H1 (cell line): ENCODE measurements around the gene ALG3. TPM values are rescaled to one million over a fixed set of nuclear protein-coding genes. Genes with fewer than 3 reads are reported as not detected.
A peak's percentile ranks its signal among the peaks of the same experiment; 100 is the strongest.

Experiments used
- CTCF ChIA-PET: fragments of 300-600 bp; sonication (Branson Sonifier 250); formaldehyde crosslinking; loops from one replicate; lab custom pipeline; 2021; ENCODE audit not compliant: partially characterized antibody; lab: Charles Lee
- POLR2A ChIA-PET: fragments of 300-600 bp; sonication (Branson Sonifier 250); formaldehyde crosslinking; loops from one replicate; lab custom pipeline; 2021; ENCODE audit warnings: inconsistent platforms; ENCODE audit not compliant: partially characterized antibody; lab: Charles Lee
- DNase-seq, 2 experiments: peaks; one replicate each; pipeline versions ENCODE4 v3.0.0 to v3.0.0-alpha.2; 2010 to 2022; ENCODE audit warnings: low spot score in 2 of 2, low read depth in 1 of 2, mixed read lengths in 1 of 2
- FAIRE-seq: peaks from 2 replicates; lab custom pipeline; 2011; peaks lifted over from hg19 to GRCh38; lab: Jason Lieb, UNC
- H2AFZ ChIP-seq: 2 replicates; pipeline ENCODE4 v1.8.1; 2012; ENCODE audit warnings: low read length, inconsistent platforms
- H2AK5ac ChIP-seq: 2 replicates; pipeline ENCODE4 v1.6.1; 2013; ENCODE audit warnings: low read depth, low read length
- H2BK120ac ChIP-seq: replicated peaks from 2 replicates; pipeline ENCODE3; 2013; ENCODE audit warnings: low read depth, low read length, inconsistent platforms
- H2BK12ac ChIP-seq: 2 replicates; pipeline ENCODE4 v1.6.1; 2013; ENCODE audit warnings: low read depth, low read length
- H2BK15ac ChIP-seq: 2 replicates; pipeline ENCODE4 v1.6.1; 2013; ENCODE audit warnings: low read length
- H2BK20ac ChIP-seq: 2 replicates; pipeline ENCODE4 v1.6.1; 2013; ENCODE audit warnings: low read length
- H2BK5ac ChIP-seq: 2 replicates; pipeline ENCODE4 v1.6.1; 2013; ENCODE audit warnings: low read depth, low read length
- H3K14ac ChIP-seq: 2 replicates; pipeline ENCODE4 v1.6.1; 2013; ENCODE audit warnings: inconsistent platforms; ENCODE audit not compliant: insufficient read length
- H3K18ac ChIP-seq: 2 replicates; pipeline ENCODE4 v1.6.1; 2013; ENCODE audit warnings: low read length; ENCODE audit errors: extremely low read depth
- H3K23ac ChIP-seq: 2 replicates; pipeline ENCODE4 v1.6.1; 2013; ENCODE audit warnings: inconsistent platforms; ENCODE audit not compliant: insufficient read length
- H3K23me2 ChIP-seq: 2 replicates; pipeline ENCODE4 v1.6.1; 2013; ENCODE audit warnings: low read depth, low read length
- H3K27ac ChIP-seq: 2 replicates; pipeline ENCODE4 v1.6.1; 2011; ENCODE audit warnings: low read depth, low read length, inconsistent platforms
- H3K27me3 ChIP-seq, 4 experiments: replicated peaks in 1 of 4; 1 replicate in 1 of 4; 2 replicates in 3 of 4; pipeline versions ENCODE4 v1.6.1 to v1.8.1; 2011 to 2013; ENCODE audit warnings: low read length in 3 of 4, mild to moderate bottlenecking in 3 of 4, inconsistent platforms in 2 of 4, mixed read lengths in 2 of 4, moderate library complexity in 1 of 4; ENCODE audit not compliant: control insufficient read depth in 3 of 4, insufficient read depth in 3 of 4; ENCODE audit errors: extremely low read depth in 1 of 4
- H3K36me3 ChIP-seq, 4 experiments: 2 replicates each; pipeline versions ENCODE4 v1.6.1 to v1.8.1; 2011 to 2013; ENCODE audit warnings: mild to moderate bottlenecking in 4 of 4, low read length in 3 of 4, moderate library complexity in 2 of 4, control low read depth in 1 of 4, inconsistent platforms in 1 of 4; ENCODE audit not compliant: insufficient read depth in 4 of 4, control insufficient read depth in 2 of 4
- H3K4ac ChIP-seq: replicated peaks from 2 replicates; pipeline ENCODE3; 2013; ENCODE audit warnings: low read length, low read depth, mixed read lengths, inconsistent platforms; ENCODE audit not compliant: insufficient read length
- H3K4me1 ChIP-seq, 4 experiments: replicated peaks in 1 of 4; 1 replicate in 1 of 4; 2 replicates in 3 of 4; pipeline versions ENCODE4 v1.6.1 to v1.8.1; 2011 to 2013; ENCODE audit warnings: low read length in 3 of 4, inconsistent platforms in 2 of 4, mixed read lengths in 1 of 4; ENCODE audit not compliant: insufficient read depth in 4 of 4, control insufficient read depth in 3 of 4
- H3K4me2 ChIP-seq, 2 experiments: 2 replicates each; pipeline versions ENCODE4 v1.6.1 to v1.8.1; 2011 to 2013; ENCODE audit warnings: low read depth in 2 of 2, low read length in 2 of 2, control low read depth in 1 of 2, inconsistent platforms in 1 of 2, mild to moderate bottlenecking in 1 of 2; ENCODE audit not compliant: insufficient read depth in 1 of 2
- H3K4me3 ChIP-seq, 4 experiments: fragments of 200-600, 300-600 bp in 1 of 4; sonication (generic), shearing (Covaris generic), sonication (Bioruptor Twin) in 1 of 4; 2 replicates each; pipeline versions ENCODE4 v1.5.1 to v1.8.1; 2011 to 2016; ENCODE audit warnings: low read length in 4 of 4, low read depth in 3 of 4, control low read depth in 2 of 4, inconsistent platforms in 2 of 4, mild to moderate bottlenecking in 2 of 4, mixed read lengths in 1 of 4, moderate library complexity in 1 of 4; ENCODE audit not compliant: insufficient read depth in 2 of 4; ENCODE audit errors: extremely low read depth in 1 of 4
- H3K56ac ChIP-seq: replicated peaks from 2 replicates; pipeline ENCODE3; 2013; ENCODE audit warnings: low read depth, mild to moderate bottlenecking, mixed read lengths, low read length, inconsistent platforms; ENCODE audit not compliant: insufficient read length
- H3K79me1 ChIP-seq: 2 replicates; pipeline ENCODE4 v1.6.1; 2013; ENCODE audit warnings: low read depth, low read length, control low read depth
- H3K79me2 ChIP-seq, 2 experiments: 2 replicates each; pipeline versions ENCODE4 v1.6.1 to v1.8.1; 2012 to 2013; ENCODE audit warnings: low read length in 2 of 2, mild to moderate bottlenecking in 2 of 2, inconsistent platforms in 1 of 2; ENCODE audit not compliant: insufficient read depth in 2 of 2, control insufficient read depth in 1 of 2
- H3K9ac ChIP-seq, 4 experiments: replicated peaks in 1 of 4; 1 replicate in 1 of 4; 2 replicates in 3 of 4; pipeline versions ENCODE4 v1.6.1 to v1.8.1; 2011 to 2013; ENCODE audit warnings: low read depth in 3 of 4, low read length in 3 of 4, control low read depth in 2 of 4, mild to moderate bottlenecking in 2 of 4, moderate library complexity in 2 of 4, inconsistent platforms in 1 of 4; ENCODE audit errors: extremely low read depth in 1 of 4
- H3K9me3 ChIP-seq, 2 experiments: 2 replicates each; pipeline versions ENCODE4 v1.6.1 to v1.8.1; 2012 to 2013; ENCODE audit warnings: mild to moderate bottlenecking in 2 of 2, moderate library complexity in 2 of 2, control low read depth in 1 of 2, inconsistent platforms in 1 of 2, low read depth in 1 of 2, low read length in 1 of 2, mixed read lengths in 1 of 2; ENCODE audit not compliant: insufficient read depth in 2 of 2
- H4K20me1 ChIP-seq, 2 experiments: replicated peaks in 1 of 2; 2 replicates each; pipeline versions ENCODE3 to v1.8.1; 2011 to 2013; ENCODE audit warnings: inconsistent platforms in 2 of 2, low read length in 2 of 2, mild to moderate bottlenecking in 1 of 2; ENCODE audit not compliant: insufficient read depth in 2 of 2, control insufficient read depth in 1 of 2
- H4K5ac ChIP-seq: 2 replicates; pipeline ENCODE4 v1.6.1; 2013; ENCODE audit warnings: low read length, low read depth, mixed read lengths, inconsistent platforms; ENCODE audit not compliant: insufficient read length
- H4K8ac ChIP-seq: 2 replicates; pipeline ENCODE4 v1.8.0; 2013; ENCODE audit warnings: mild to moderate bottlenecking, moderate library complexity, low read length, inconsistent platforms; ENCODE audit not compliant: insufficient read depth; ENCODE audit errors: extremely low read depth
- H4K91ac ChIP-seq: replicated peaks from 2 replicates; pipeline ENCODE3; 2013; ENCODE audit warnings: low read length, mixed read lengths, inconsistent platforms; ENCODE audit not compliant: insufficient read length
- ASH2L ChIP-seq: fragments of 200-600, 300-600 bp; sonication (generic); IDR thresholded peaks from one replicate; pipeline ENCODE4 v1.7.1; 2017; ENCODE audit warnings: low read length
- CEBPB ChIP-seq: IDR thresholded peaks from 2 replicates; pipeline ENCODE4 v1.6.1; 2012; ENCODE audit warnings: low read depth, low read length
- GABPA ChIP-seq: IDR thresholded peaks from 2 replicates; pipeline ENCODE4 v1.6.1; 2011; ENCODE audit warnings: mild to moderate bottlenecking, low read length, moderate library complexity, borderline replicate concordance; ENCODE audit not compliant: insufficient read depth
- GTF2F1 ChIP-seq: IDR thresholded peaks from 2 replicates; pipeline ENCODE4 v1.6.1; 2012; ENCODE audit warnings: low read depth, low read length, improper control_type of control experiment, borderline replicate concordance
- ZNF274 ChIP-seq: IDR thresholded peaks from 2 replicates; pipeline ENCODE4 v1.7.0; 2012; ENCODE audit warnings: low read length, borderline replicate concordance; ENCODE audit errors: extremely low read depth
- WGBS, 2 experiments: shearing (Covaris generic) in 1 of 2; methylation state at CpG; one replicate each; pipeline versions ENCODE4 v1.1.6 to v1.1.7; 2013 to 2015; ENCODE audit warnings: low lambda C conversion rate in 2 of 2, mixed read lengths in 2 of 2, inconsistent platforms in 1 of 2, low coverage in 1 of 2, missing lambda C conversion rate in 1 of 2; ENCODE audit not compliant: insufficient replicate concordance in 2 of 2, insufficient coverage in 1 of 2, insufficient read length in 1 of 2; ENCODE audit errors: extremely low coverage in 1 of 2, missing lambda C conversion rate in 1 of 2; 5-methylcytosine and 5-hydroxymethylcytosine counted together
- polyA plus RNA-seq, 7 experiments: library from polyadenylated mRNA; depleted of rRNA in 3 of 7; stranded (reverse) in 5 of 7; unstranded in 2 of 7; fragments of >200 nt in 5 of 7; fragments of 200-250 nt in 2 of 7; gene quantifications; 1 replicate in 5 of 7; 2 replicates in 1 of 7; 4 replicates in 1 of 7; pipeline versions ENCODE4 v1.2.1 to v1.2.3, GENCODE V29; 2011 to 2013; ENCODE audit warnings: missing spikeins in 2 of 7, mixed read lengths in 2 of 7
- total RNA-seq: library from RNA; stranded (reverse); fragmentation: NEBNext Ultra II Directional; extraction: Animal tissue kit (Norgen Biotek cat#: 25700); gene quantifications from 2 replicates; pipeline ENCODE4 v1.2.1, GENCODE V29; 2021

Gene ALG3
- total and polyA plus RNA-seq, 2 of the 8 experiments (the other 6 are each of a cell fraction or from before 2014, with no cell fraction given): 54.6 to 148 TPM

DNA sequence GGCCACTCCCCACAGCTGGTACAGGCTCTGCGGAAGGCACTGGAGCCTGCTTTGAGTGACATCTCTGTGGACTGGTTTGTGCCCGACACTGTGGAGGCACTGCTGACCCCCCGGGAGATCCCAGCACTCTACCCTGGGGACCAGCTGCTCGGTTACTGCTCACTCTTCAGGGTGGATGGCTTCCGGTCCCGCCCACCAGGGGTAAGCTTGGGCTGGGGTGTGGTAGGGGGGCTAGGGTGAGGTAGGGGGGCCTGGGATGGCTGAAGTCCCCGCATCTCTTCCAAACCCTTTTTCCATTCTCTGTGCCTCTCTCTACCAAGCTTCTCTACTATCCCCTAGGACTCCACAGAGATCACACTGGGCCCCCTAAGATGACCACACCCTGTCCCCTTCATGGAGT is 11.6 kb downstream of the ALG3 start:
- no peak overlapping the region for H4K5ac ChIP-seq
- CTCF ChIA-PET: interaction anchor here (0.6 to 8.9 kb wide), 14 partner anchors 9 to 333 kb away, joined by 3 to 183 read pairs (median 4); partner anchors contain the start of genes CAMK2N2, EEF1AKMT4 and VWA5B2
- H3K4me1 ChIP-seq: peaks cover 0 to 5% (median 1%) of the 10 kb centered on the region in 4 experiments; a peak in 4 of 7 replicates
- no peak overlapping the region for H2BK5ac ChIP-seq
- no peak overlapping the region for H3K18ac ChIP-seq
- H4K91ac ChIP-seq: no peak overlapping the region
- H3K27me3 ChIP-seq: peaks cover 0 to 14% (median 9%) of the 10 kb centered on the region in 4 experiments; a peak in 5 of 7 replicates
- H3K79me2 ChIP-seq: no peaks in the 10 kb centered on the region
- no peak overlapping the region for H3K4ac ChIP-seq
- no peak overlapping the region for H3K4me2 ChIP-seq
- no peaks in the 10 kb centered on the region for H3K9me3 ChIP-seq
- H2BK20ac ChIP-seq: no peak overlapping the region
- no peak overlapping the region for H2AK5ac ChIP-seq
- no peaks in the 10 kb centered on the region for H3K79me1 ChIP-seq
- no peak overlapping the region for H2AFZ ChIP-seq
- no peak overlapping the region for H4K8ac ChIP-seq
- FAIRE-seq (no peak), DNase-seq (no peak)
- no peak overlapping the region for H3K4me3 ChIP-seq
- H3K23me2 ChIP-seq: no peaks in the 10 kb centered on the region; the same call in 1 of the 2 replicates
- 0 out of 2 replicates have a peak overlapping the region, but pooled peaks have one; percentile 55 for H2BK12ac ChIP-seq
- no peak overlapping the region for H3K9ac ChIP-seq
- H3K27ac ChIP-seq: no peak overlapping the region
- POLR2A ChIA-PET: interaction anchor here (1.0 to 1.7 kb wide), 3 partner anchors 9 to 23 kb away, joined by 5 to 8 read pairs (median 7); partner anchors contain the start of gene EEF1AKMT4
- peaks cover 8 to 16% of the 10 kb centered on the region in 2 experiments for H4K20me1 ChIP-seq
- H2BK15ac ChIP-seq: no peak overlapping the region; the same call in 1 of the 2 replicates
- no peak overlapping the region for H3K56ac ChIP-seq
- peaks cover 0 to under 1% (median 0%) of the 10 kb centered on the region in 4 experiments; a peak in 2 of 8 replicates for H3K36me3 ChIP-seq
- no peak overlapping the region for H3K14ac ChIP-seq
- H2BK120ac ChIP-seq: no peak overlapping the region
- WGBS, 2 experiments: 86% methylated on average over 6 of the region's 7 CpGs; no CpG with 5 or more reads in 1 of the 2 experiments
- no peak for TF ChIP-seq ZNF274
- TF ChIP-seq CEBPB: no peak
- TF ChIP-seq ASH2L: no peak
- TF ChIP-seq GTF2F1: no peak
- TF ChIP-seq GABPA: no peak
- no peak overlapping the region for H3K23ac ChIP-seq
